Neural progenitor cell (in vitro differentiated cells): ENCODE results near the gene KIAA2012.

Experiments
- CTCF ChIP-seq: fragments of 200-600 bp; sonication (generic); IDR thresholded peaks from 2 replicates; pipeline ENCODE4 v1.5.1; 2017; ENCODE audit warnings: antibody characterized with exemption, mild to moderate bottlenecking
- EZH2 ChIP-seq: fragments of 200-600 bp; sonication (generic); IDR thresholded peaks from 2 replicates; pipeline ENCODE4 v1.6.1; 2017; ENCODE audit warnings: antibody characterized with exemption, mild to moderate bottlenecking, moderate library complexity

GRCh38 chr2:202049092-202049728 is 23.8 kb upstream of the KIAA2012 start:
- TF ChIP-seq CTCF (no peak), EZH2 (no peak)
